Hematopoietic multipotent progenitor cell (in vitro differentiated cells): Measurements from ENCODE around the gene FAIM2. TPM values are rescaled to one million over a fixed set of nuclear protein-coding genes. Genes with fewer than 3 reads are reported as not detected.
"Not testable (repeated sequence)": the region's sequence is repeated elsewhere in the genome, so short reads cannot be mapped to it uniquely, and the experiment has no call there.

ENCODE experiments used
- DNase-seq, 3 donors: peaks; one replicate each; pipeline ENCODE4 v3.0.0-alpha.2; 2011 to 2015; ENCODE audit warnings: low read depth in 2 of 3, low spot score in 2 of 3
- total RNA-seq: library from RNA; depleted of rRNA; stranded (reverse); fragments of >200 nt; gene quantifications from one replicate; pipeline ENCODE4 v1.2.3, GENCODE V29; 2012

The FAIM2 gene
- total RNA-seq, 1 donor = under 0.01 TPM

DNA sequence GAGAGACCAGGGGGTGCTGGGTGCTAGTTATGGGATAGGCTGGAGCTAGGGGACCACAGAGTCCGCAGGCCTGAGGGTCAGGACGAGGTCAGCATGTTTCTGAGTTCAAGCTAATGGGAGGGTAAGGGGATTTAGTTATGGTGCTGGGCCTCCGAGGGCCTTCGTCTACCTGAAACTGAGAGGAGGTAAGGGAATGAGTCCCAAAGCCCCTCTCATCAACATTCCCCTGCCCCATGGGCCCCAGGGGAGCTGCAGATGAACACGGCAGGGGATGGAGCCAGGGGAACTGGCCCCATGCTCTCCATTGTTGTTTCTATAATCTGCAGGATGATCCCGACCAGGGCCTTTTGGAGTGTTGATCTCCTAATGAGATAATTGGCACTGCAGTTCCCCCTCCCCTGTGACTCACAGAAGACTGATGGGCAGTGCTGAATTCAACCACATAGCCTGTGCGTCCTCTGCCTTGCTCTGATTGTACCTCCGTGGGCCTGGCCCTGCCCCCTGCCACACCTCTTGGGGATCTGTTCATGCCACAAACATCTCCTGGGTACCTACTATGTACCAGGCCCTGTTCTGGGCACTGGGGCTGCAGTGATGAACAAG lies 21.4 kb downstream of the FAIM2 start:
- DNase-seq = no peak

DNA sequence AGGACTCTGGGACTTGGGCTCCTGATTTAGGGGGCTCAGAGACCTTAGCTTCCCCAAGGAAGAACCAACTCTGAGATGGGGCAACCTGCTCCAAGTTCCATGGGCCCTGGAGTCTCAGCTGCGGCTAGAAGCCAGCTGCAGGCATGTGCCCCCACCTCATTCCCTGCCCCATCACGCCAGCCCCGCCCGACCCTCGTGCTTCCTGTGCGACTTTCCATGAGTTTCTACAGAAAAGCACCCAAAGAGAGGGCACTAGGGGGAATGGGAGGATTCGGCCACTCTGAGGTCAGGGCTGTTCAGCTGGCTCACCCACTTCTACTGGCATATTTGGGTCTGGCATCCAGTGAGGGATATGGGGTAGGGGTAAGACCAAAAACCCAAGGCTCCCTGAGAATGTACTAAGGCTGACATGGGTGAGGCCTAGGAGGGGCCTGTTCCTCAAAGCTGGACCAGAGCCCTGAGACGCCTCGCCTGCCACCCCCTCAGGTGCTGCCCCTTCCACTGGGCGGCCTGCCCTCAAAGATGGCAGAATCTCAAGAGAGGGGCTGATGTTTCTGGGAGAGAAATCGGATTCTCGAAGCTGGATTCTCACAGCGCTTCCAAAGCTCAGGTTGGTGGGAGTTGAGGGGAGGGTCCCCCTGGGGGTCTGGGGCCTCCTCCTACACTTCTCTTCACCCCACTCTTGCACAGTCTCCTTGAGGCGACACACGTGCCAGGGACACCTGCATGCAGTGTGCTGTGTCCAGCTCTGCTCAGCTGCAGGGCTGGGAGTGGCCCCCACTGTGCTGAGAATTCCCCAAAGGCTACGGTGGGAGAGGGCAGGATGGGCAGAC lies 22.1 kb downstream of the FAIM2 start:
- no peak for DNase-seq

DNA sequence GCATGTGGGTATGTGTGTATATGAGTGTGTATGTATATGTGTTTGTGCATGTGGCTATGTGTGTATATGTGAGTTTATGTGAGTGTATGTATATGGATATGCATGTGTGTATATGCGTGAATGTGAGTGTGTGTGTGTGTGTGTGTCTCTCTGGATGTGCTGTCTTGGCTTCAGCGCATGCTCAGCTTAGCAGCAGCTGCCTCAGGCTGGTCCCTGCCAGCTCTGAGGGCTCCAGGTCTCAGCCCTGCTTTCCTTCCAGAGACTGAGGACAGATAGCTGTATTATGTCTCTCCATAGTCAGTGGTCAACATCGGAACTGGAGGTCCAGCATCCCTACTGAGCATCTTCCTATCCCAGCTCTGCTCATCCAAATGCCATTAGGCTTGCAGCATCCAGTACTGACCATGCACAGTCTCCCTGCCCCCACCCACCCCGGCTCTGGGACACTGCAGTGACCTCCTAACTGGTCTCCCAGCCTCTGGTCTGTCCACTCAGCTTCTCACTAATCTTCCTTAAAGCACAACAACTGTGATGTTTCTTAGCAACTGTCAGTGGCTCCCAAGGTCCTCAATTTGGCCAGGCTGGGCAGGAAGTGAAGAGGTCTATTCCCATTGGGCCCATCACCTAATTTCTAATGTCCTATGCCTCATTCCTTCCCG lies 22.8 kb downstream of the FAIM2 start:
- DNase-seq = no peak

DNA sequence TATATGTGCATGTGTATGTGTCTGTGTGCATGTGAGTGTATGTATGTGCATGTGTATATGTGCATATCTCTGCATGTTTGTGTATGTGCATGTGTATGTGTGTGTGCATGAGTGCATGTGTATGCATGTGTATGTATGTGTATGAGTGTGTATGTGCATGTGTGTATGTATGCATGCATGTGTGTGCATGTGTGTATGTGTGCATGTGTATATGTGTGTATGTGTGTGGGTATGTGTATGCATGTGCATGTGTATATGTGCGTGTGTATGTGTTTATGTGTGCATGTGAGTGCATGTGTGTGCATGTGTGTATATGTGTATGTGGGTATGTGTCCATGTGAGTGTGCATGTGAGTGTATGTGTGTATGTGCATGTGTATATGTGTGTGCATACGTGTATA lies 24.6 kb downstream of the FAIM2 start:
- not testable (repeated sequence) for DNase-seq

- DNase-seq = no peak
Observed at GRCh38 chr12:49878021-49878420, 25.7 kb downstream of the FAIM2 start.

DNA sequence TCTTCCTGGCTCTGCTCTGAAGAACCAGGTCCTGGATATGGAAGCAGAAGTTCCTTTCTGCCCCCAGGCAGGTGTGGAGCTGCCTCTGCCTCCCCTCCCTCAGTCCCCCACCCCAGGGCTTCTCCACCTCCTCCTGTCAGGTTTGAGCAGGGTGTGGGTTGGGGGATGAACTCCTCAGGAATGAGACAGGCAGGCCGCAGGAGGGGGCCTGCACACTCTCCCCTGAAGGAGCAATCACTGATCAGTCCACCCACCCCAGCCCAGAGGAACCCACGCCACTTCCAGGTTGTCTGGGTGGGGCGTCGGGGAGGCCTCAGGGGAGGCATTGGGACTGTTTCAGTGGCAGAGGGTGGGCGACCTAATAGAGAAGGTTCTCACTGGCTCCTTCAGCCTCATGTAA lies 26.6 kb downstream of the FAIM2 start:
- DNase-seq = no peak

DNA sequence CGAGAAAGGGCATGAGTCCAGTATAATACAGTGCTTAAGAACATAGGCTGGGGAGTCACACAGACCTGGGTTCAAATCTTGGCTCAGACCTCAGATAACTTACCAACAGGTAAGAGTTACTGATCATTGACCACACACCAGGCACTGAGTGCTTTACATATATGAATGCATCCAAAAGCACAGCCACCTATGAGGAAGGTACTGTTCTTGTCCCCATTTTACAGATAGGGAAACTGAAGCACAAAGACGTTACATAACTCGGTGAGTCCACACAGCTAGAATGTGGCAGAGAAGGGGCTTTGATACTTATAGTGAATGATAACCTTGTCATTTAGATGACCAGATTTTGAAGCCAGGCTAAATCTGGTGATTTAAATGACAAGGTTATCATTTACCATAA lies 27.6 kb downstream of the FAIM2 start:
- DNase-seq = no peak

- no peak for DNase-seq
Observed at GRCh38 chr12:49875115-49875720, 28.5 kb downstream of the FAIM2 start.

- no peak for DNase-seq
Observed at GRCh38 chr12:49874142-49874897, 29.4 kb downstream of the FAIM2 start.

- DNase-seq = no peak
Observed at GRCh38 chr12:49873361-49873934, 30.3 kb downstream of the FAIM2 start.

GRCh38 chr12:49872781-49873181 lies 30.9 kb downstream of the FAIM2 start:
- DNase-seq = no peak

DNA sequence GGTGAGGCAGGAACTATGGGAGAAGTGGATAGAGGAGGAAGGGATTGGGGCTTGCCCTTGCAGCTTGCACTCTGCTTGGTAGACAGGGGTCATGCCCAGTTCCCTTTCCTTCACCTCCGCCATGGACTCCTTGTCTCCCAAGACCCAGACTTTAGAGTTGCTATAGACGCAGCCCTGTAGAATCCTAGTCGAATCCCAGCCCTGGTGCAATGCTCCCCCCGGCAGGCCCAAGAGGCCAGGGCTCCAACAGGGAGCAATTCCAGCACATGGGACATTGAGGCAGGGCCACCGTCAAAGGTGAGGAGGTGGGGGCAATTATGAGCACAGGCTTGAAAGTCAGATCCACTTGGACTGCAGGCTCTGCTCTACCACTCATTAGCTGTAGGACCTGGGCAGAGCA lies 31.3 kb downstream of the FAIM2 start:
- DNase-seq = no peak

GRCh38 chr12:49871811-49872251 lies 31.9 kb downstream of the FAIM2 start:
- not testable (repeated sequence) for DNase-seq

- DNase-seq = no peak
Observed at GRCh38 chr12:49871263-49871561, 32.5 kb downstream of the FAIM2 start.

- no peak for DNase-seq
Observed at GRCh38 chr12:49870501-49871262, 33.0 kb downstream of the FAIM2 start.

- DNase-seq = no peak
Observed at GRCh38 chr12:49869816-49870500, 33.7 kb downstream of the FAIM2 start.

DNA sequence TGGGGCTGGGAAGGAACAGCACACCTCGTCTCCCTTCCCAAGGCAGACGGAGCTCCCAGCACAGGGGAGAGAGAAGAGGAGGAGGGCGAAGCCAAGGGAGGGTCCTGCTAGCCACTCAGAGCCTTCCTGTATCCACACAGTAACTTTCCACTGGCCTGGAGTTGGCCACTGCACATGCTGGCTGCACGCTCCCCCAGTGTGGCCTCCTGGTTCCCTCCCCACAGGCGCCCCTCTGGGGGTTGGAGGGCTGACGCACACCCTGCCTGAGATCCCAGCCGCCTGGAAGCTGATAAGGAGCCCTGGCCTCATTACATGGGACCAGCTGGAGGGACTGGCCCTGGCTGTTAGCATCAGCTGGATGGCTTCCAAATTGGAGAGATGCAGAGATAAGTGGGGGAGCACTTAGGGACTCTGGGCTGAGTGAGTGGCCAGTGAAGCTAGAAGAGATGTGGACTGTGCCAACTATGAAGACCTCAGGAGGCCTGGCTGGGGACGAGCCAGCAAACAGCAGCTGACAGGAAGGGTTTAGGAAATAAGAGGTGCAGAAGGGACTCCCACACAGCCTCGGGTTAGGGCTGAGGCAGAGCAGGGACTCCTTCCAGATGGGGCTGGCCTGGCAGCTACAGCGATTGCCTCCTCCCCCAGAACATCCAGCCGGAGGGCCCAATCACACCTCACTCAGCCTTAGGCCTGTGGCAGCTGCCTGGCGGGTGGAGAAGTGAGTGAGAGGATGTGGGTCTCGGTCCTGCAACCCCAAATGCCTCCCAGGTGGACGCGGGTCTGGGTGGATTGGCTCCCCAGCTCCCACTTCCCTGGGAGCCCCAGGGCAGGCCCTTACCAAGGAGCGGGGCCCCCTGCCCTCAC lies 34.5 kb downstream of the FAIM2 start:
- peak in 2 of 3 donors; percentile 67 to 86 for DNase-seq

- no peak for DNase-seq
Observed at GRCh38 chr12:49868449-49868848, 35.3 kb downstream of the FAIM2 start.
